HL-60 (cell line): ENCODE measurements around the gene CELF2.

ENCODE experiments used
- GABPA ChIP-seq: IDR thresholded peaks from 2 replicates; pipeline ENCODE4 v1.6.1; 2012; ENCODE audit warnings: low read depth
- POLR2AphosphoS5 ChIP-seq: IDR thresholded peaks from 2 replicates; pipeline ENCODE4 v1.6.1; 2012; ENCODE audit warnings: low read depth
- TF ChIP-seq, protein P1 (sequence below): IDR thresholded peaks from one replicate; pipeline ENCODE4 v1.5.1; 2011; ENCODE audit warnings: low read length, control low read depth, inconsistent platforms; ENCODE audit not compliant: insufficient read depth

DNA sequence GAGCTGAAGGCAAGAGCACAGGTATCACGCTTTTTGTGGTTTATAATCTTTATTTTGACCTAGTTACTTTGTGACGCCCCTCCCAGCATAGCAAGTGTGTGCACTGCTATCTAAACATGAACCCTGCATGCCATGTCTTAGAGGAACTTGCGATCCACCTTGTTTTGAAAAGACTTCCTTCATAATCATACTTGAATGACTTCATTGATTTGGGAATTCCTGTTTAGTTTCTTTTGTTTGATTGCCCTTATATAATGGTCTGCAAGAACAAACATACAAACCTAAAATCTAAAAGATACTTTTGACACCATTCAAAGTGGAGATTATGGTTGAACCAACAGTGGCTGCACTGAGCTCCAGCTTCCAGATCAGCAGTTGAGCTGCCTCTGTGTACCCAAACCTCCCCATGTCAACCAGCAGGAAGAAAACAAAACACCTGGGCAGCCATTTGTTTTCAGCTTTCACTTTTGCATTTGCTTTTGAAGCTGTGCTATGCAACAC is 132.6 kb downstream of the CELF2 start:
- TF ChIP-seq, protein P1, sequence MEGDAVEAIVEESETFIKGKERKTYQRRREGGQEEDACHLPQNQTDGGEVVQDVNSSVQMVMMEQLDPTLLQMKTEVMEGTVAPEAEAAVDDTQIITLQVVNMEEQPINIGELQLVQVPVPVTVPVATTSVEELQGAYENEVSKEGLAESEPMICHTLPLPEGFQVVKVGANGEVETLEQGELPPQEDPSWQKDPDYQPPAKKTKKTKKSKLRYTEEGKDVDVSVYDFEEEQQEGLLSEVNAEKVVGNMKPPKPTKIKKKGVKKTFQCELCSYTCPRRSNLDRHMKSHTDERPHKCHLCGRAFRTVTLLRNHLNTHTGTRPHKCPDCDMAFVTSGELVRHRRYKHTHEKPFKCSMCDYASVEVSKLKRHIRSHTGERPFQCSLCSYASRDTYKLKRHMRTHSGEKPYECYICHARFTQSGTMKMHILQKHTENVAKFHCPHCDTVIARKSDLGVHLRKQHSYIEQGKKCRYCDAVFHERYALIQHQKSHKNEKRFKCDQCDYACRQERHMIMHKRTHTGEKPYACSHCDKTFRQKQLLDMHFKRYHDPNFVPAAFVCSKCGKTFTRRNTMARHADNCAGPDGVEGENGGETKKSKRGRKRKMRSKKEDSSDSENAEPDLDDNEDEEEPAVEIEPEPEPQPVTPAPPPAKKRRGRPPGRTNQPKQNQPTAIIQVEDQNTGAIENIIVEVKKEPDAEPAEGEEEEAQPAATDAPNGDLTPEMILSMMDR, result no peak
- TF ChIP-seq POLR2AphosphoS5, result no peak
- TF ChIP-seq GABPA, result no peak
